Measurements from ENCODE around the gene DSG2.

DNA sequence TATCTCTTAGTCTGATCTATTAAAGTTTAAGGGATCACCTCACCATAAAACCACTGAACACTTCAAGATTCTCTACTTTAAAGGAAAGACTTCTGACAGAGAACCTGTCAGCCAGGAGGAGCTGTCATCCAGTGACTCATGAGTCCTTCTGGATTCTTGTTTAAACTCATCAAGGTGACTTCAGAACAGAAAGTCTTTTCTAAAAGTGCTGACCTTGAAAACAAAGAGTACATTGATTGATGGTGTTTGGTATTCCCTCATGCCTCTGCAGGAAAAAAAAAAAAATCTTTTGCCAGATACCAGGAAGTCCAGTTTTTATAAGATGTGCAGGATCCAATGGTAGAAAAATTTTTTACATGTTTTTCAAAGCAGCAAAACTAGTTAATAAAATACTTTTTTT is 12.3 kb downstream of the DSG2 start:
- TF ChIP-seq, protein P1, sequence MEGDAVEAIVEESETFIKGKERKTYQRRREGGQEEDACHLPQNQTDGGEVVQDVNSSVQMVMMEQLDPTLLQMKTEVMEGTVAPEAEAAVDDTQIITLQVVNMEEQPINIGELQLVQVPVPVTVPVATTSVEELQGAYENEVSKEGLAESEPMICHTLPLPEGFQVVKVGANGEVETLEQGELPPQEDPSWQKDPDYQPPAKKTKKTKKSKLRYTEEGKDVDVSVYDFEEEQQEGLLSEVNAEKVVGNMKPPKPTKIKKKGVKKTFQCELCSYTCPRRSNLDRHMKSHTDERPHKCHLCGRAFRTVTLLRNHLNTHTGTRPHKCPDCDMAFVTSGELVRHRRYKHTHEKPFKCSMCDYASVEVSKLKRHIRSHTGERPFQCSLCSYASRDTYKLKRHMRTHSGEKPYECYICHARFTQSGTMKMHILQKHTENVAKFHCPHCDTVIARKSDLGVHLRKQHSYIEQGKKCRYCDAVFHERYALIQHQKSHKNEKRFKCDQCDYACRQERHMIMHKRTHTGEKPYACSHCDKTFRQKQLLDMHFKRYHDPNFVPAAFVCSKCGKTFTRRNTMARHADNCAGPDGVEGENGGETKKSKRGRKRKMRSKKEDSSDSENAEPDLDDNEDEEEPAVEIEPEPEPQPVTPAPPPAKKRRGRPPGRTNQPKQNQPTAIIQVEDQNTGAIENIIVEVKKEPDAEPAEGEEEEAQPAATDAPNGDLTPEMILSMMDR (IDR thresholded peaks at IDR 0.05): no peak
- TF ChIP-seq EP300 (IDR thresholded peaks at IDR 0.05) (no peak), POLR2A (IDR thresholded peaks at IDR 0.05) (no peak)

Measured in tibial nerve (tissue), 4 donors.